ENCODE results near the gene NCAPD3. TPM values are rescaled to one million over a fixed set of nuclear protein-coding genes. Genes with fewer than 3 reads are reported as not detected.

The NCAPD3 gene
- total and polyA plus RNA-seq, 2 of the 13 experiments (the other 11 are each of a cell fraction or from before 2014, with no cell fraction given): 20.7 to 25.6 TPM

- TF ChIP-seq, protein P1, sequence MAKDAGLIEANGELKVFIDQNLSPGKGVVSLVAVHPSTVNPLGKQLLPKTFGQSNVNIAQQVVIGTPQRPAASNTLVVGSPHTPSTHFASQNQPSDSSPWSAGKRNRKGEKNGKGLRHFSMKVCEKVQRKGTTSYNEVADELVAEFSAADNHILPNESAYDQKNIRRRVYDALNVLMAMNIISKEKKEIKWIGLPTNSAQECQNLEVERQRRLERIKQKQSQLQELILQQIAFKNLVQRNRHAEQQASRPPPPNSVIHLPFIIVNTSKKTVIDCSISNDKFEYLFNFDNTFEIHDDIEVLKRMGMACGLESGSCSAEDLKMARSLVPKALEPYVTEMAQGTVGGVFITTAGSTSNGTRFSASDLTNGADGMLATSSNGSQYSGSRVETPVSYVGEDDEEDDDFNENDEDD (CRISPR knock-in tag; IDR thresholded peaks at IDR 0.05; ENCODE audit: borderline replicate concordance): peak; percentile 91
- no peak for TF ChIP-seq JUND (CRISPR knock-in tag; IDR thresholded peaks at IDR 0.05)
- no peak for TF ChIP-seq NPAS2 (CRISPR knock-in tag; IDR thresholded peaks at IDR 0.05; ENCODE audit: borderline replicate concordance)
- TF ChIP-seq ZNF503 (CRISPR knock-in tag; IDR thresholded peaks at IDR 0.05): no peak
- 0 out of 2 replicates have a peak, but pooled peaks have one; percentile 45 for TF ChIP-seq IKZF5 (CRISPR knock-in tag; IDR thresholded peaks at IDR 0.05)
- no peak for TF ChIP-seq IRX3 (CRISPR knock-in tag; IDR thresholded peaks at IDR 0.05; ENCODE audit: borderline replicate concordance, low read depth)
- TF ChIP-seq ZBTB3 (CRISPR knock-in tag; IDR thresholded peaks at IDR 0.05; ENCODE audit: borderline replicate concordance, low read depth): 0 out of 2 replicates have a peak, but pooled peaks have one; percentile 48
- TF ChIP-seq NFE2L2 (IDR thresholded peaks at IDR 0.05; ENCODE audit: low read length): no peak
- 0 out of 2 replicates have a peak, but pooled peaks have one; percentile 3 for TF ChIP-seq SNAI1 (CRISPR knock-in tag; IDR thresholded peaks at IDR 0.05; ENCODE audit: borderline replicate concordance)
- no peak for TF ChIP-seq THAP7 (CRISPR knock-in tag; IDR thresholded peaks at IDR 0.05)
- peak; percentile 71 for TF ChIP-seq ZHX2 (IDR thresholded peaks at IDR 0.05; ENCODE audit: low read depth)
- TF ChIP-seq ZHX2 (CRISPR knock-in tag; IDR thresholded peaks at IDR 0.05; ENCODE audit: borderline replicate concordance): no peak
- no peak for TF ChIP-seq ZNF674 (CRISPR knock-in tag; IDR thresholded peaks at IDR 0.05; ENCODE audit: low read depth)
- TF ChIP-seq ESRRA (CRISPR knock-in tag; IDR thresholded peaks at IDR 0.05; ENCODE audit: low read depth): no peak
- peak; percentile 35; the same call in 1 of the 2 replicates for TF ChIP-seq CREBL2 (CRISPR knock-in tag; IDR thresholded peaks at IDR 0.05; ENCODE audit: borderline replicate concordance)
- no peak for TF ChIP-seq ZBTB21 (CRISPR knock-in tag; IDR thresholded peaks at IDR 0.05)
- peak; percentile 40; the same call in 1 of the 2 replicates for TF ChIP-seq RXRA (CRISPR knock-in tag; IDR thresholded peaks at IDR 0.05)
These were observed 29.6 kb upstream of the NCAPD3 start, which contains the start of the genes ACAD8 and THYN1 (continued) for GRCh38 chr11:134253188-134253993.
